Suprapubic skin (tissue), 4 donors: Measurements from ENCODE around the gene NR5A2. TPM values are rescaled to one million over a fixed set of nuclear protein-coding genes. Genes with fewer than 3 reads are reported as not detected.
A peak's percentile ranks its signal among the peaks of the same experiment; 100 is the strongest.

ENCODE experiments used
- DNase-seq, 2 donors: peaks; one replicate each; pipeline ENCODE4 v3.0.0-alpha.2; 2019; ENCODE audit warnings: low spot score in 2 of 2
- H3K27ac ChIP-seq: fragments of 200-600 bp; sonication (generic); one replicate; pipeline ENCODE4 v1.5.1; 2019
- H3K27me3 ChIP-seq: fragments of 200-600 bp; sonication (generic); one replicate; pipeline ENCODE4 v1.5.1; 2019
- H3K36me3 ChIP-seq: fragments of 200-600 bp; sonication (generic); one replicate; pipeline ENCODE4 v1.5.1; 2019
- H3K4me1 ChIP-seq: fragments of 200-600 bp; sonication (generic); one replicate; pipeline ENCODE4 v1.5.1; 2019
- H3K4me3 ChIP-seq: fragments of 200-600 bp; sonication (generic); one replicate; pipeline ENCODE4 v1.5.1; 2019; ENCODE audit warnings: mild to moderate bottlenecking
- H3K9me3 ChIP-seq: fragments of 200-600 bp; sonication (generic); one replicate; pipeline ENCODE4 v1.5.1; 2019
- CTCF ChIP-seq, 2 donors: fragments of 200-600 bp in 1 of 2; fragments of 450-650 bp in 1 of 2; sonication (generic) in 1 of 2; IDR thresholded peaks; one replicate each; pipeline ENCODE4 v1.5.1; 2016 to 2019; ENCODE audit warnings: antibody characterized with exemption in 2 of 2, mild to moderate bottlenecking in 1 of 2, moderate library complexity in 1 of 2
- EP300 ChIP-seq: sonication (generic); formaldehyde crosslinking; IDR thresholded peaks from one replicate; pipeline ENCODE4 v1.6.1; 2017; ENCODE audit warnings: antibody characterized with exemption
- POLR2A ChIP-seq, 2 donors: fragments of 450-650 bp; IDR thresholded peaks; one replicate each; pipeline ENCODE4 v1.6.1; 2017; ENCODE audit warnings: antibody characterized with exemption in 2 of 2, mild to moderate bottlenecking in 2 of 2, moderate library complexity in 2 of 2
- POLR2AphosphoS5 ChIP-seq, 3 donors: sonication (generic); formaldehyde crosslinking; IDR thresholded peaks; one replicate each; pipeline ENCODE4 v1.6.1; 2017; ENCODE audit warnings: antibody characterized with exemption in 3 of 3
- WGBS: methylation state at CpG from one replicate; pipeline ENCODE4 v1.1.5; 2018; 5-methylcytosine and 5-hydroxymethylcytosine counted together
- total RNA-seq, 4 donors: library from RNA; depleted of rRNA; stranded (reverse); fragments of >200 nt; gene quantifications; one replicate each; pipeline ENCODE4 v1.1.0, GENCODE V29; 2016

Gene NR5A2
- total RNA-seq, 4 donors from 2014 or later, result 0.49 to 3.3 (median 0.96) TPM

DNA sequence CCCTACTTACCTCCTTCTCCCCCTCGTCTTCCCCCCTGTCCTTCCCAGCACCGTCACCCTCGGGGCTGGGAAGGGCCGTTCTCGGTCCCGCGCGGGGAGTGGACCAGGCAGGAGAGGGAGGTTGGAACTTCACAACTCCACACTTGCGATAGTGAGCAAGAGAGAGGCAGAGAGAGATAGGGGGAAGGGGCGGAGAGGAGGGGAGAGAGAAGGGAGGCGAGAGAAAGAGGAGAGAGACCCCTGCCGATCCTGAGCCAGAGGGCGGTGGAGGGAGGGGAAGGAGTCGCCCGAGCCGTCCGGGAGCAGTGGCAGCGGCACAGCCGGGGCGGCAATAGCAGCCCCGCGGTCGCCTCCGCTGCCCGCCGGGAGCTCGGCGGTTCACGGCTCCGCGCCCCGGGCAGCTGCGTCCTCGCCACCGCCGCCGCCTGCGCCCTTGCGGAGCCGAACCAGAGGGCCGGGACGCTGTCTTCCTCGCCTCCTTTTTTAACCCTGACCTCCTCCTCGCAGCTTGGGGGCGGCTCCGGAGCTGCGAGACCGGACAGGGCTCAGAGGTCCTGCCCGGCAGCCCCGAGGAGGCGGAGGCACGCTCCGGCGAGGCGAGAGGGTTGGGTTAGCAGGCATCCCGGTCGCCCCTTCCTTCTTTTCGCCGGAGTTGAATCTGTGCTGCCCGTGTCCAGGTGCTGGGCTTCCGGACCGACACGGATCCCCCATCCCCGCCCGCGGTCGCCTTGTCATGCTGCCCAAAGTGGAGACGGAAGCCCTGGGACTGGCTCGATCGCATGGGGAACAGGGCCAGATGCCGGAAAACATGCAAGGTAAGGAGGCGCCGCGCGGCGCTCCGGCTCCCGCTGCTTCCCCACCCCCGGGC lies 11.7 kb downstream of the NR5A2 start:
- Histone ChIP-seq H3K4me1 (peaks cover 63% of the 10 kb centered on the region), H3K9me3 (no peaks in the 10 kb centered on the region), H3K4me3 (peak overlapping the region; percentile 52), H3K27me3 (peaks cover 100% of the 10 kb centered on the region), H3K36me3 (no peaks in the 10 kb centered on the region), H3K27ac (no peak overlapping the region)
- TF ChIP-seq EP300 (no peak), POLR2AphosphoS5 (IDR thresholded peaks at IDR 0.05) (no peak), CTCF (IDR thresholded peaks at IDR 0.05) (no peak), POLR2A (IDR thresholded peaks at IDR 0.05) (no peak)
- WGBS, result under 1% methylated on average over 27 of the region's 79 CpGs
- DNase-seq, result no peak

- no peak overlapping the region for H3K27ac ChIP-seq
- H3K27me3 ChIP-seq, result peaks cover 97% of the 10 kb centered on the region
- no peak for DNase-seq
- WGBS, result 3% methylated on average over 23 of the region's 26 CpGs
- H3K4me1 ChIP-seq, result peaks cover 55% of the 10 kb centered on the region
- H3K9me3 ChIP-seq, result no peaks in the 10 kb centered on the region
- H3K36me3 ChIP-seq, result no peaks in the 10 kb centered on the region
- TF ChIP-seq POLR2AphosphoS5 (IDR thresholded peaks at IDR 0.05), result no peak
- TF ChIP-seq EP300, result no peak
- no peak for TF ChIP-seq CTCF (IDR thresholded peaks at IDR 0.05)
- TF ChIP-seq POLR2A (IDR thresholded peaks at IDR 0.05), result no peak
- peak overlapping the region; percentile 52 for H3K4me3 ChIP-seq
Observed at GRCh38 chr1:200039849-200040474, 12.5 kb downstream of the NR5A2 start.

- H3K4me1 ChIP-seq, result peaks cover 49% of the 10 kb centered on the region
- no peaks in the 10 kb centered on the region for H3K36me3 ChIP-seq
- H3K27ac ChIP-seq, result no peak overlapping the region
- H3K4me3 ChIP-seq, result peak overlapping the region; percentile 52
- DNase-seq, result no peak
- TF ChIP-seq CTCF (IDR thresholded peaks at IDR 0.05), result no peak
- TF ChIP-seq POLR2A (IDR thresholded peaks at IDR 0.05), result no peak
- TF ChIP-seq EP300, result no peak
- TF ChIP-seq POLR2AphosphoS5 (IDR thresholded peaks at IDR 0.05), result no peak
- 6% methylated on average over 8 of the region's 35 CpGs for WGBS
- peaks cover 97% of the 10 kb centered on the region for H3K27me3 ChIP-seq
- no peaks in the 10 kb centered on the region for H3K9me3 ChIP-seq
Observed at GRCh38 chr1:200040481-200041138, 13.1 kb downstream of the NR5A2 start.

DNA sequence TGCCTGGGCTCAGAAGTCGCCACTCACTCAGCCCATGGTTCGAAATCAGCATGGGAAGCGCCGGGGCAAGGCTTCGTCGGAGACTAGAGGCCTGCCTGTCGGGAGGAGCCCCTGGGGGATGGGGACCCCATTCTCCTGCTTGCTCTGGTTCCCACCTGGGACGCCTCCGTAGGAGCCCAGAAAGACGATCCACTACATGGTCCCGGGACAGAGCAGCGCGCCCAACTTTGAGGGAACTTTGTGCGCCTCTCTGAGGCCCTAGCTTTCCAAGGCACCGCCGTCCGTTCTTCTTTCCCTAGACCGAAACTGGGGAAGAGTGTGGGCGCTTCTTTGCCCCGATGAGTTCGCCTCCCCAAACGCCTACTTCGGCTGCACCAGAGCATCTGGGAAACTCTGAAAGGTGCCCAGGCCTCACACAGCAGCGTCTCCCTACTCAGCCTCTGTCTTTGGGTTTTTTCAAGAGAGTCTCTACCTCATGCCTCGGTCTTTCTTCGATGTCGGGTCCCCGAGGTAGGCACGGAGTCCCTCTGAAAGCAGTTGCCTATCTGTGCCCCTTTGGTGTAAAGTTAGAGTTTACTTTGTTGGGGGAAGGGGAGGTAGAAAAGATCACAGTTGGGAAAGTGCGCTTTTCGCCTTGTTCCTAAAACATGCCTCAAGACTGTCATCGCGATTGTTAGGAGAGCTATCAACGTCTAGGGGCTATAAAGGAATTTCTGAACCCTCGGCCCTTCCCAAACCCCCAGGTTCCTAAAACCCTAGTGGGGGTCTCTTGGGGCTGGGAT lies 14.0 kb downstream of the NR5A2 start:
- Histone ChIP-seq H3K4me1 (peaks cover 44% of the 10 kb centered on the region), H3K4me3 (peak overlapping the region; percentile 52), H3K27ac (no peak overlapping the region), H3K27me3 (peaks cover 97% of the 10 kb centered on the region), H3K9me3 (no peaks in the 10 kb centered on the region), H3K36me3 (no peaks in the 10 kb centered on the region)
- WGBS, result 15% methylated on average over 22 of the region's 35 CpGs
- no peak for DNase-seq
- no peak for TF ChIP-seq CTCF (IDR thresholded peaks at IDR 0.05)
- no peak for TF ChIP-seq POLR2AphosphoS5 (IDR thresholded peaks at IDR 0.05)
- no peak for TF ChIP-seq POLR2A (IDR thresholded peaks at IDR 0.05)
- TF ChIP-seq EP300, result no peak
